Mucosa of descending colon (tissue), 3 donors: ENCODE data around the gene SLC12A7. TPM values are rescaled to one million over a fixed set of nuclear protein-coding genes. Genes with fewer than 3 reads are reported as not detected.

ENCODE experiments used
- ATAC-seq: fragments of 200-7000 bp; cut with Tn5 transposase; one replicate; pipeline ENCODE4 v1.9.1; 2020; ENCODE audit warnings: mild to moderate bottlenecking, moderate library complexity
- DNase-seq, 3 donors: peaks; one replicate each; pipeline ENCODE4 v3.0.0-alpha.2; 2020
- H3K36me3 ChIP-seq: fragments of 200-600 bp; one replicate; pipeline ENCODE4 v1.8.0; 2021; ENCODE audit warnings: low read depth, mild to moderate bottlenecking
- H3K4me1 ChIP-seq: fragments of 200-600 bp; one replicate; pipeline ENCODE4 v1.8.0; 2021; ENCODE audit warnings: low read depth, mild to moderate bottlenecking
- H3K4me3 ChIP-seq: fragments of 200-600 bp; one replicate; pipeline ENCODE4 v1.8.0; 2021; ENCODE audit warnings: mild to moderate bottlenecking
- H3K9me3 ChIP-seq: fragments of 200-600 bp; one replicate; pipeline ENCODE4 v1.8.0; 2021; ENCODE audit warnings: mild to moderate bottlenecking
- intact Hi-C, 2 donors: fragments of 100-400 bp; cut with DNase I in 1 of 2; cut with micrococcal nuclease in 1 of 2; formaldehyde crosslinking; loops; one replicate each; pipeline versions ENCODE4 v1.11.0 to v1.11.1; 2022; cut with DNase I, micrococcal nuclease
- total RNA-seq, 3 donors: library from RNA; stranded (reverse); fragmentation: NEBNext Ultra II Directional in 2 of 3; extraction: Animal tissue kit (Norgen Biotek cat#: 25700) in 2 of 3; gene quantifications; one replicate each; pipeline versions ENCODE4 v1.2.1 to v1.2.4, GENCODE V29; 2021 to 2023
- TF ChIP-seq, protein P1 (sequence below): fragments of 200-600 bp; IDR thresholded peaks from one replicate; pipeline ENCODE4 v1.8.0; 2022; ENCODE audit warnings: antibody characterized with exemption, mild to moderate bottlenecking
- donor health status: DM: no; HTN: no; CAD: no; lungs with moderate emphysema.
- donor health status: DM: no; HTN: no; CAD: no.
- donor health status: DM: no; HTN: yes; CAD: no.

SLC12A7 gene
- total RNA-seq, 3 donors from 2014 or later, result 80.5 to 97.4 (median 94.1) TPM

DNA sequence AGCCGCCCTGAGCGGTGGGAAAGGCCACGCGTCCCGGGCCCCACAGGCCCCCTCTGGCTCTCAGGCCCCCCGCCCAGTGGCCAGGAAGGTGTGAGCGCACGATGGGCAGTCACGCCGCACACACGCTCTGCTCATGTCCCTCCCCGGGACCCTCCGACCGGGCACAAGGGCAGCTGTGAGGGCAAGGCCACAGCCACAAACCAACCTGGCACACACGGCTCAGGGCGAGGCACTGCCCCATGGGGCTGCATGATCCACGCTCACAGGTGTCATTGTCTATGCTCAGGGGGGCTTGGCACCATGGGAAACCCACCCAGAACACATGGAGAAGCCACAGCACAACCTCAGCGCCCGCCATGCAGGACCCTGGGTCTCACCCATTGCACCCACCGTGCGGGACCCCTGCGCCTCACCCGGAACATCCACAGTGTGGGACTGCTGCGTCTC lies 51.3 kb downstream of the SLC12A7 start:
- Histone ChIP-seq H3K9me3 (no peaks in the 10 kb centered on the region), H3K36me3 (no peaks in the 10 kb centered on the region), H3K4me3 (no peak overlapping the region), H3K4me1 (no peaks in the 10 kb centered on the region)
- intact Hi-C loops, result no loop called here
- TF ChIP-seq, protein P1, sequence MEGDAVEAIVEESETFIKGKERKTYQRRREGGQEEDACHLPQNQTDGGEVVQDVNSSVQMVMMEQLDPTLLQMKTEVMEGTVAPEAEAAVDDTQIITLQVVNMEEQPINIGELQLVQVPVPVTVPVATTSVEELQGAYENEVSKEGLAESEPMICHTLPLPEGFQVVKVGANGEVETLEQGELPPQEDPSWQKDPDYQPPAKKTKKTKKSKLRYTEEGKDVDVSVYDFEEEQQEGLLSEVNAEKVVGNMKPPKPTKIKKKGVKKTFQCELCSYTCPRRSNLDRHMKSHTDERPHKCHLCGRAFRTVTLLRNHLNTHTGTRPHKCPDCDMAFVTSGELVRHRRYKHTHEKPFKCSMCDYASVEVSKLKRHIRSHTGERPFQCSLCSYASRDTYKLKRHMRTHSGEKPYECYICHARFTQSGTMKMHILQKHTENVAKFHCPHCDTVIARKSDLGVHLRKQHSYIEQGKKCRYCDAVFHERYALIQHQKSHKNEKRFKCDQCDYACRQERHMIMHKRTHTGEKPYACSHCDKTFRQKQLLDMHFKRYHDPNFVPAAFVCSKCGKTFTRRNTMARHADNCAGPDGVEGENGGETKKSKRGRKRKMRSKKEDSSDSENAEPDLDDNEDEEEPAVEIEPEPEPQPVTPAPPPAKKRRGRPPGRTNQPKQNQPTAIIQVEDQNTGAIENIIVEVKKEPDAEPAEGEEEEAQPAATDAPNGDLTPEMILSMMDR, result no peak
- no peak for DNase-seq
- no peak for ATAC-seq

DNA sequence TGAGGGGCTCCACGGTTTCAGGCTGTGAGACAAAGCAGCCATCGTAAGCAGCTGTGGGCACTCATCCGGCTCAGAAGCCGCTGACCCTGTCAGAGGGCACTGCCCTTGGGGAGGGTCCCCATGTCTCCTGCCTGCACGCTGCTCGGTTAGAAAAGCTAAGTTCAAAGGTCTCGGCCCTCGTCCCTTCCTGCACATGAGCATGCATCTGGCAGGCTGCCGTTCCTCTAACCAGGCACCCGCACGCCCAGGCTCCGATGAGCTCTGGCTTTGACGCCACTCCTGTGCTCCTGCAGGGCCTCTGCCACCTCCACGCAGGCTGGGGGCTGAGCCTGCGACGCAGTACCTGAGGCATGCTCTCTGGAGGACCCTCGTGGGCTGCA lies 52.0 kb downstream of the SLC12A7 start:
- Histone ChIP-seq H3K36me3 (no peaks in the 10 kb centered on the region), H3K4me3 (no peak overlapping the region)
- DNase-seq, result no peak

DNA sequence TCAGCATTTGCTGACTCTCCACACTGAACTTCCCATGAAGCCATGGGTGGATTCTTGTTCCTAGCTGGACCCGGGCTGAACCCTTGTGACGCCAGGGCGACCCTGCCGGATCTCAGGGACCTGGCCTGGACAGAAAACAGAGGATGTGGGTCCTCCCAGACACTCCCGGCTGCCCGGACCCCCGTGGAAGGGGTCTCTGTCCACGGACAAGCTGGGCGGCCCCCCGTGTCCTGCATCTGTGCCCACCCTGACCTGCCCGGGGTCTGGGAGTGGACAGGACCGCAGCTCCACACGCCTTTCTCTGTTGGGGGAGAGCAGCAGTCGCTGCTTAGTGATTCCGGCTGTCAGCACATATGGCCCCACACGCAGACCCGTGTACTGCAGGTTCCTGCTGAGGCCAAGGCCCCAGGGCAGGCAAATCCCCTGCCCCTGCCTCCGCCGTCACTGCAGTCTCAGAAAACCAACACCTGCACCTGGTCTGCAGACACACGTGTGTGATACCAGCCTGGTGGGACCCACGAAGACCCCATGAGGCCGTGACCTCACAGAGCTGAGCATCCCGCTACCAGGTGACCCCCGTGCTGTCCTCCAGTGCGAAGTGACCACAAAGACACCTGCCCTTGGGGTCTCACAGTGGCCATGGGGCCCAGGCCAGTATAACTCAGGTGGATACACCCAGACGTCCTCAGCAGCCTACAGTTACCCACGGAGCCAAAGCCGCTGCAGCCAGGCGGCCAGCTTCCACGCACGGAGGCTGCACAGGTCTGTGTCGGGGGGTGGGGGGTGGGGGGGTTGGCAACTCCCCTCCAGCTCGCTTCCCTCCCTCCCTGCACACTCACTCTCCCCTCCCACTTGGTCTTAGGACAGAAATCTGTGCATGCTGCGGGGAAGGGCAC lies 52.6 kb downstream of the SLC12A7 start:
- TF ChIP-seq, protein P1, result no peak
- H3K4me1 ChIP-seq, result no peaks in the 10 kb centered on the region
- no peak overlapping the region for H3K4me3 ChIP-seq
- ATAC-seq (no peak), DNase-seq (peak in 1 of 3 donors; percentile 49)
- intact Hi-C loops, result no loop called here
- no peaks in the 10 kb centered on the region for H3K36me3 ChIP-seq
- H3K9me3 ChIP-seq, result no peaks in the 10 kb centered on the region

More for the DNA sequence above, 52.0 kb downstream of the SLC12A7 start:
- intact Hi-C loops, result no loop called here
- H3K4me1 ChIP-seq, result no peaks in the 10 kb centered on the region
- H3K9me3 ChIP-seq, result no peaks in the 10 kb centered on the region
- TF ChIP-seq, protein P1, result no peak
- ATAC-seq, result no peak

DNA sequence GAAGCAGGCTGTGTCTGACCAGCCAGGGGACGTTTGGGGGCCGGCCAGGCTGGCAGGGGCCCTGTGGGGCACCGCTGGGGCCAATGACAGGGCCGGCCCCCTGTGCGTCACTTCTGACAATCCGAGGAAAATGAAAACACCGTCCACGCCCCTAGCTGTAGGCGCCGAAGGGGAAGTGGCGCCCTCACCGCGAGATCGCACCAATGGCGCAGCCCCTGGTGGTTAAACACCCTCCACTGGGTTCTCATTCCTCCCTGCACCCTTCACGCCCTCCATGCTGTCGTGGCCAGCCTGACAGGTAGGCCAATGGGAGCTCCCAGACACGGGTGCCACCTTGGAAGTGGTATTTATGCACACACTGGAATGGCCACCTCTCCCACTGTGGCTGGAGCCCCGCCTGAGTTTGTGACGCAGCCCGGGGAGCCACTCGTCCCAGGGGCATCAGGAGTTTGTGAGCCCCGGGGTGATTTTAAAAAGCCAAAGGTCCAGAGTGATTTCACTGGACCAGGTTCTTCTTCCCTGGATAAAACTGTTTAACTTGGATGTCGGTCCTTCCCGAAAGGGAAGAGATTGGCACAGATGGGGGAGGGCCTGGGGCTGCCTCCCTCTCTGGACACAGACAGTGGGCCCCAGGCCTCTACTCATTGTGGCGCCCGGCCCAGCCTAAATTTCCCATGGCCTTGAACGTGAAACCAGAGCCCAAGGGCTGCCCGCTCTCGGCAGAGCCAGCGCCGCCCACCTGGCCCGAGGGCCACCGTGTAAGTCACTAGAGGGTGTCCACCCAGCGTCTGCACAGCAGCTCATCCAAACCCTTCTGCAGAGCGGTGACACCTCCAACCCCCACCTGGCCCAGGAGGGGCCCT lies 53.5 kb downstream of the SLC12A7 start:
- DNase-seq, result no peak
- Histone ChIP-seq H3K4me3 (no peak overlapping the region), H3K36me3 (no peaks in the 10 kb centered on the region), H3K4me1 (no peaks in the 10 kb centered on the region), H3K9me3 (no peaks in the 10 kb centered on the region)
- intact Hi-C loops, result no loop called here
- ATAC-seq, result no peak
- TF ChIP-seq, protein P1, result no peak

DNA sequence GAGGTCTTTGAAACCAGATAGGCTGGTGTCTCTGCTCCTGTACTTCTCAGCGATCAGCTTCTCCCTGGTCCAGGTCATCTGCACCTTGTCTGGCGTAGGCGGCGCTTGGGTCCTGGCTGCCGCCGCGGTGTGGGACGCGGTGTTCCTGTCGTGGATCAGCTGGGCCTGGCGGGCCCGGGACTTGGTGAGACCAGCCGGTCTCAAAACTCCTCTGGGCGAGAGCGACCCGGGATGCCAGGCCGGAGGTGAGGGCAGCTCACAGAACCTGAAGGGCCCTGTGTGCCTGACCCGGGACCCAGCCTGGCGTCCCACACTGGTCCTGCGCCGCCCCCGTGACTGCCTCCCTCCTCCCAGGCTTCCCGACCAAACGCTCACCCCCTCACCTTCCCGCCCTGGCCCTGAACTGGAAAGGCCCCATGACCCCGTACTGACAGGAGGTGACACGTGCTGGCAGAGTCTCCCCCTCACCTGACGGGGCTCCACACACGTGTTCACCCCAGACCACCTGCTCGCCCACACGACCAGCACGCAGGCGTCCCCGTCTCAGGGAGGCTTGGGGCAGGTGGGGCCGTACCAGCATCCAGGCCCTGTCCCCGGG lies 54.3 kb downstream of the SLC12A7 start:
- H3K4me1 ChIP-seq, result no peaks in the 10 kb centered on the region
- DNase-seq (no peak), ATAC-seq (no peak)
- intact Hi-C loops, result no loop called here
- H3K36me3 ChIP-seq, result no peaks in the 10 kb centered on the region
- H3K9me3 ChIP-seq, result no peaks in the 10 kb centered on the region
- no peak overlapping the region for H3K4me3 ChIP-seq
- TF ChIP-seq, protein P1, result no peak
